Measurements from ENCODE around the gene MARF1.
A peak's percentile ranks its signal among the peaks of the same experiment; 100 is the strongest.

Gene MARF1

DNA sequence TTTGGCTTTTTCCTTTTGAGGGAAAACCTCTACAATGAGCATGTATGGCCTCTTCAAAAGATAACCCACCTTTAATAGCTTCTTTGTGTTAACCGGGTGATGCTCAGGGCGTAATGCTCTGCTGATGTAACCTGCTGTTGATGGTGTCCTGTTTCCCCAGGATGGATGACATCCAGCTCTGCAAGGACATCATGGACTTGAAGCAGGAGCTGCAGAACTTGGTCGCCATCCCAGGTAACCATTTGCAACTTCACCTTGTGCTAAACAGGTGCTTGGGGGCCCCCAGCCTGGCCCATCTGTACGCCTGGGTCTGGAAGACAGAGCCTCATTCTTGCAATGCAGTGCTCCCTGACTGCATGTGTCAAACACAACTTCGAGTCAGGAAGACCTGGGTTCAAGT, 75.1 kb downstream of the MARF1 start:
- DNase-seq (ENCODE audit: low read depth), result no peak
- TF ChIP-seq CTCF (conservative IDR thresholded peaks at IDR 0.05; ENCODE audit: low read length), result no peak
- no peak overlapping the region for H3K4me3 ChIP-seq (ENCODE audit: low read length)

GRCh38 chr16:15566095-15566494, 76.9 kb downstream of the MARF1 start:
- TF ChIP-seq CTCF (conservative IDR thresholded peaks at IDR 0.05; ENCODE audit: low read length), result no peak
- DNase-seq (ENCODE audit: low read depth), result no peak

DNA sequence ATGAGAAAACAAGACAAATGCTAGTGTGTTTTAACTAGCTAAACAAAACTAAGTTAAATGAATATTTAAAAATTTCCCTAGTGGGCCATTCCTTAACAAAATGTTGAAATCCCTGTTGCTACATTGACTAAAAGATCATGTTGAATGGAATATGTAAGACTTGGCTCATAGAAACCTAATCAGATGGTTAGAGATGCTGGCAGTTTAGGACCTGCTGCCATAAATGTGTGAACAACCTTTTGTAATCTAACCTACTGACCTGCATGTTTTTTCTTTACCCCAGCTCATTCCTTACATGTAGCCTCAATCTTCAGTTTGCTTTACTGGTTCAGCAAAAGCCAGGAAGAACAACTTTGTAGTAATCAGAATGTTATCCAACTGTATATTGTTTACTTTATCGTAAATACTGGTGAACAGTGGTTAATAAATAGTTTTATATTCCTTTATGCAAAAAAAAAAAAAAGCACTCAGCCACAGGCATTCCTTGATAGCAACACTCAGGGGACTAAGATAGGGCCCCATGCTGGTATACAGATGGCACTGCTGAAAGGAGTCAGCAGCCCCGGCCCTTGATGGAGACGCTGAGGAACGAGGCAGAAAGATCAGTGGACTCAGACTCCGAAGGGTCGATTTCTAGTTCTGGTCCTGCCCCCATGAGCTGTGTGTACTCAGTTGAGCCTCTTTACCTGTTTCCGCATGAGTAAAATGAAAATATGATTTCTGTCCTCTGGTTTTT, 78.2 kb downstream of the MARF1 start:
- DNase-seq (ENCODE audit: low read depth), result no peak
- no peak for TF ChIP-seq CTCF (conservative IDR thresholded peaks at IDR 0.05; ENCODE audit: low read length)
- H3K4me3 ChIP-seq (ENCODE audit: low read length), result no peak overlapping the region

More at GRCh38 chr16:15566095-15566494, 76.9 kb downstream of the MARF1 start:
- no peak overlapping the region for H3K4me3 ChIP-seq (ENCODE audit: low read length)

GRCh38 chr16:15559176-15559575, 83.8 kb downstream of the MARF1 start:
- no peak for DNase-seq (ENCODE audit: low read depth)
- no peak overlapping the region for H3K4me3 ChIP-seq (ENCODE audit: low read length)
- TF ChIP-seq CTCF (conservative IDR thresholded peaks at IDR 0.05; ENCODE audit: low read length), result no peak

DNA sequence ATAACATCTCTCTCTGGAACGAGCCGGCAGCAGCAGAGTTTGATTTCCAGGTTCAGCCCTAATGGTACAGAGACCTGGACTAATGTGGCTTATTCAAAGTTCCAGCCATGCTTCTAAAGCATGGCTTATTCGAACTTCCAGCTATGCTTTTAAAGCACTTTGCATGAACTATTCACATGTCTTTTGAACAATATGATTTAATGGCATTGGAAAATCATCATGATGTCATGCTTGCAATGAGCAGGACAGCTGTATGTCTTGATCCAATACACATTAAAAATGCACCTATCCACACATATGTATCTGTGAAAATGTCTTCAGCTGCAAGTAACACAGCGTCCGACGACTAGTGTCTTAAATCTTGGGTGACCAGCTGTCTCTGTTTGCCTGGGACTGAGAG, 85.7 kb downstream of the MARF1 start:
- TF ChIP-seq CTCF (conservative IDR thresholded peaks at IDR 0.05; ENCODE audit: low read length), result no peak
- H3K4me3 ChIP-seq (ENCODE audit: low read length), result no peak overlapping the region
- DNase-seq (ENCODE audit: low read depth), result no peak

DNA sequence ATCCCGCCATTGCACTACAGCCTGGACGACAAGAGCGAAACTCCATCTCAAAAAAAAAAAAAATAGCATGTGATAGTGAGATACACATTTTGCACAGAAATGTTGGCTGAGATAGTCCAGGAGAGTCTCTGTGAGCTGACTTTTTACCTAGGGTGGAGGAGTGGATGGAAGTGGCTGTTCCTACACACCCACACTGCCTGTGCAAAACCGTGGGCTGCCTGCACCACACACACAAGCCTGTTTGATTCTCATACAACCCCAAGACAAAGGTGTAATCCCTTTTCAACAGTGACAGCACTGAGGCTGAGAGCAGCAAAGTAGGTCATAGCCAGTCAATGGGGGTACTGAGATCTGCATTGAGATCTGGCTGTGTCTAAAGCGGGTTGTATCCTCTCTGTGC, 86.8 kb downstream of the MARF1 start:
- no peak for DNase-seq (ENCODE audit: low read depth)
- no peak for TF ChIP-seq CTCF (conservative IDR thresholded peaks at IDR 0.05; ENCODE audit: low read length)
- H3K4me3 ChIP-seq (ENCODE audit: low read length), result no peak overlapping the region

GRCh38 chr16:15553313-15554088, 89.5 kb downstream of the MARF1 start:
- TF ChIP-seq CTCF (conservative IDR thresholded peaks at IDR 0.05; ENCODE audit: low read length), result no peak
- peak; percentile 54 for DNase-seq (ENCODE audit: low read depth)
- no peak overlapping the region for H3K4me3 ChIP-seq (ENCODE audit: low read length)
